Naive thymus-derived CD4-positive, alpha-beta T cell (primary cell): ENCODE data around the gene PPIP5K1. TPM values are rescaled to one million over a fixed set of nuclear protein-coding genes. Genes with fewer than 3 reads are reported as not detected.
"Not testable (repeated sequence)": the region's sequence is repeated elsewhere in the genome, so short reads cannot be mapped to it uniquely, and the experiment has no call there.

Source experiments
- ATAC-seq: fragments of 150-1000 bp; cut with Tn5 transposase; 2 replicates; pipeline ENCODE4 v1.10.0; 2021; ENCODE audit warnings: mild to moderate bottlenecking, moderate library complexity
- CTCF ChIA-PET: fragments of 350-600 bp; sonication (Branson Sonifier 250); formaldehyde crosslinking; loops from one replicate; lab custom pipeline; 2021; ENCODE audit warnings: antibody characterized with exemption; lab: Charles Lee
- POLR2A ChIA-PET: fragments of 350-600 bp; sonication (Branson Sonifier 250); formaldehyde crosslinking; loops from one replicate; lab custom pipeline; 2021; ENCODE audit warnings: antibody characterized with exemption, inconsistent platforms; lab: Charles Lee
- DNase-seq, 9 donors: peaks; one replicate each; pipeline versions ENCODE4 v3.0.0 to v3.0.0-alpha.2; 2020 to 2022; ENCODE audit warnings: mixed read lengths in 1 of 9
- H3K27ac ChIP-seq: one replicate; pipeline ENCODE4 v1.7.0; 2013; ENCODE audit warnings: mild to moderate bottlenecking, low read depth, low read length, moderate library complexity
- H3K27me3 ChIP-seq, 2 donors: one replicate each; pipeline ENCODE4 v1.7.0; 2013; ENCODE audit warnings: low read length in 2 of 2, mild to moderate bottlenecking in 2 of 2, moderate library complexity in 2 of 2; ENCODE audit not compliant: control insufficient read depth in 2 of 2, insufficient read depth in 2 of 2
- H3K36me3 ChIP-seq, 3 experiments: 1 replicate in 2 of 3; 2 replicates in 1 of 3; pipeline ENCODE4 v1.7.0; 2013; ENCODE audit warnings: low read length in 3 of 3, mild to moderate bottlenecking in 3 of 3, moderate library complexity in 1 of 3; ENCODE audit not compliant: insufficient read depth in 3 of 3, control insufficient read depth in 2 of 3
- H3K4me1 ChIP-seq, 2 donors: one replicate each; pipeline ENCODE4 v1.7.0; 2013; ENCODE audit warnings: low read length in 2 of 2, mild to moderate bottlenecking in 2 of 2, moderate library complexity in 1 of 2; ENCODE audit not compliant: control insufficient read depth in 2 of 2, insufficient read depth in 2 of 2
- H3K4me3 ChIP-seq: 2 replicates; pipeline ENCODE4 v1.7.0; 2013; ENCODE audit warnings: mild to moderate bottlenecking, low read length
- H3K9me3 ChIP-seq, 3 experiments: 1 replicate in 2 of 3; 2 replicates in 1 of 3; pipeline ENCODE4 v1.7.0; 2013; ENCODE audit warnings: low read length in 3 of 3; ENCODE audit not compliant: control insufficient read depth in 2 of 3
- H3K27ac Mint-ChIP-seq, 9 donors: one replicate each; pipeline ENCODE4 v1.8.0; 2020 to 2022; ENCODE audit warnings: mixed read lengths in 9 of 9, mild to moderate bottlenecking in 8 of 9, moderate library complexity in 5 of 9, inconsistent platforms in 2 of 9
- H3K27me3 Mint-ChIP-seq, 5 donors: one replicate each; pipeline ENCODE4 v1.8.0; 2021 to 2022; ENCODE audit warnings: mixed read lengths in 5 of 5, mild to moderate bottlenecking in 1 of 5
- H3K36me3 Mint-ChIP-seq, 5 donors: one replicate each; pipeline ENCODE4 v1.8.0; 2020 to 2022; ENCODE audit warnings: mixed read lengths in 5 of 5, mild to moderate bottlenecking in 3 of 5, inconsistent platforms in 1 of 5
- H3K4me1 Mint-ChIP-seq, 7 donors: one replicate each; pipeline ENCODE4 v1.8.0; 2020 to 2022; ENCODE audit warnings: mixed read lengths in 7 of 7, mild to moderate bottlenecking in 3 of 7, inconsistent platforms in 1 of 7
- H3K4me3 Mint-ChIP-seq, 10 donors: one replicate each; pipeline ENCODE4 v1.8.0; 2020 to 2022; ENCODE audit warnings: mild to moderate bottlenecking in 10 of 10, mixed read lengths in 10 of 10, moderate library complexity in 6 of 10, inconsistent platforms in 2 of 10
- H3K9me3 Mint-ChIP-seq, 11 donors: one replicate each; pipeline ENCODE4 v1.8.0; 2020 to 2022; ENCODE audit warnings: mixed read lengths in 11 of 11, mild to moderate bottlenecking in 4 of 11, inconsistent platforms in 1 of 11, moderate library complexity in 1 of 11
- intact Hi-C, 2 donors: fragments of 100-400 bp; cut with micrococcal nuclease; formaldehyde crosslinking; loops; one replicate each; pipeline ENCODE4 v1.15.1; 2023
- polyA plus RNA-seq, 2 donors: library from polyadenylated mRNA; unstranded; fragments of 300-500 nt; fragmentation: Illumina TruSeq; gene quantifications; one replicate each; pipeline ENCODE4 v1.2.3, GENCODE V29; 2021
- total RNA-seq, 6 experiments: library from RNA in 5 of 6; stranded (reverse) in 5 of 6; gene quantifications; 1 replicate in 5 of 6; 2 replicates in 1 of 6; pipeline ENCODE4 v1.2.3 and lab custom pipeline; 2021 to 2026

PPIP5K1 gene
- total and polyA plus RNA-seq, 7 experiments from 2014 or later, result 6.1 to 66.0 (median 43.0) TPM

DNA sequence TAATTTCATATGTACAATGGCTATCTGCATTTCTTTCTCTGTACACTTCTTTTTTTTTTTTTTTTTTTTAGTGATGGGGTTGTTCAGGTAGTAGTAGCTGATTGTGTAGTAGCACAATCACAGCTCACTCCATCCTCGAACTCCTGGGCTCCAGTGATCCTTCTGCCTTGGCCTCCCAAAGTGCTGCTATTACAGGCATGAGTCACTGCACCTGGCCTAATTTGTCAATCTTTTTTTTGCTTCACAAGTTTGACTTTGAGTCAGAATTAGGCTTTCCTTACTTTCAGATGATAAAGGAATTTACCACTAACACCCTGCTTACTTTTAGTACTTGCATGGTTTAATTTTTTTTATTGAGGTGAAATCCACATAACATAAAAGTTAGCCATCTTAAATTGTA is 44.6 kb downstream of the PPIP5K1 start:
- Mint-ChIP-seq H3K36me3 (peaks cover 0 to 18% (median 11%) of the 10 kb centered on the region in 5 donors), H3K27ac (no peak overlapping the region), H3K4me1 (peaks cover 0 to 7% (median 4%) of the 10 kb centered on the region in 7 donors), H3K27me3 (no peaks in the 10 kb centered on the region), H3K4me3 (no peak overlapping the region), H3K9me3 (no peaks in the 10 kb centered on the region)
- DNase-seq (no peak), ATAC-seq (no peak)
- H3K27ac ChIP-seq, result no peak overlapping the region
- H3K27me3 ChIP-seq, result no peaks in the 10 kb centered on the region
- ChIA-PET POLR2A (no interaction called here), CTCF (no interaction called here)
- H3K9me3 ChIP-seq, result no peaks in the 10 kb centered on the region
- H3K4me1 ChIP-seq, result no peaks in the 10 kb centered on the region
- H3K4me3 ChIP-seq, result no peak overlapping the region
- H3K36me3 ChIP-seq, result no peaks in the 10 kb centered on the region
- intact Hi-C loops, result no loop called here

DNA sequence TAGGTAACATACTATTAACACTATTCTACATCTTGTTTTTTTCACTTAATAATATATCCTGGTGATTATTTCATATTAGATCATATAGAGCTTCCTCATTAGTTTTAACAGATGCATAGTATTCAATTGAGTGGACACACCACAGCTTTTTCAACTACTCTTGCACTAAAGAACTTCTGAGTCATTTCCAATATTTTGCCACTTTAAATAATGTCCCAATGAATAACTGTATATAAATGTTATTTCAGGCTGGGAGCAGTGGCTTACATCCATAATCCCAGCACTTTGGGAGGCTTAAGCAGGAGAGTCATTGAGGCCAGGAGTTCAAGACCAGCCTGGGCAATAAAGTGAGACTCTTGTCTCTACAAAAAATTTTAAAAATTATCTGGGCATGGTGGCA is 45.7 kb downstream of the PPIP5K1 start:
- Histone ChIP-seq H3K27ac (no peak overlapping the region), H3K4me1 (no peaks in the 10 kb centered on the region), H3K27me3 (no peaks in the 10 kb centered on the region), H3K4me3 (no peak overlapping the region), H3K9me3 (no peaks in the 10 kb centered on the region), H3K36me3 (no peaks in the 10 kb centered on the region)
- Mint-ChIP-seq H3K36me3 (peaks cover 0 to 12% (median 12%) of the 10 kb centered on the region in 5 donors), H3K4me1 (peaks cover 0 to 7% (median 4%) of the 10 kb centered on the region in 7 donors), H3K27ac (no peak overlapping the region), H3K4me3 (no peak overlapping the region), H3K9me3 (no peaks in the 10 kb centered on the region), H3K27me3 (no peaks in the 10 kb centered on the region)
- ChIA-PET POLR2A (no interaction called here), CTCF (no interaction called here)
- intact Hi-C loops, result loop anchor here in 1 of 2 donors (5.0 kb wide), 1 partner anchor 62 kb away; no protein-coding TSS in a partner anchor
- DNase-seq (no peak), ATAC-seq (no peak)

DNA sequence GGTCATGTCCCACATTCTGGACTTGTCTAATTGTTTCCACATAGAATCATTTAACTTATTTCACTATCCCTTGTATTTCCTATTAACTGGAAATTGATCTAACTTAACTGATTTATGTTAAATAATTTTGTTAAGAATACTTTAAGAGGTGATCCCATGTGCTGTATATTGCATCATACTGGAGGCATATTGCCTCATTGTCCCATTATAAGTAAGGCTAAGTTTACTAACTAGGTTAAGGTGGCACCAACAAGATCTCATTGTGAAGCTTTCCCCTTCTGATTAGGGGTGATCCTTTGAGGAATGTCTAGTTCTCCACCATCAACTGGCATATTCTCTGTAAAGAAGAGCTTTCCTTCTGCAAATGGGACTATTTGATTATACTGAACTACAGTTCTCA is 48.2 kb downstream of the PPIP5K1 start:
- H3K27me3 Mint-ChIP-seq, result no peaks in the 10 kb centered on the region
- H3K9me3 Mint-ChIP-seq, result no peaks in the 10 kb centered on the region
- H3K4me3 ChIP-seq, result no peak overlapping the region
- no peak for DNase-seq
- no peaks in the 10 kb centered on the region for H3K27me3 ChIP-seq
- ATAC-seq, result no peak
- no peak overlapping the region for H3K4me3 Mint-ChIP-seq
- peaks cover 0 to 7% (median 4%) of the 10 kb centered on the region in 7 donors for H3K4me1 Mint-ChIP-seq
- peaks cover 0 to 12% (median 3%) of the 10 kb centered on the region in 5 donors for H3K36me3 Mint-ChIP-seq
- no peak overlapping the region for H3K27ac ChIP-seq
- no peaks in the 10 kb centered on the region for H3K4me1 ChIP-seq
- no peak overlapping the region for H3K27ac Mint-ChIP-seq
- H3K36me3 ChIP-seq, result no peaks in the 10 kb centered on the region
- POLR2A ChIA-PET, result no interaction called here
- H3K9me3 ChIP-seq, result no peaks in the 10 kb centered on the region
- CTCF ChIA-PET, result no interaction called here
- intact Hi-C loops, result loop anchor here in 1 of 2 donors (5.0 kb wide), 1 partner anchor 59 kb away; no protein-coding TSS in a partner anchor

DNA sequence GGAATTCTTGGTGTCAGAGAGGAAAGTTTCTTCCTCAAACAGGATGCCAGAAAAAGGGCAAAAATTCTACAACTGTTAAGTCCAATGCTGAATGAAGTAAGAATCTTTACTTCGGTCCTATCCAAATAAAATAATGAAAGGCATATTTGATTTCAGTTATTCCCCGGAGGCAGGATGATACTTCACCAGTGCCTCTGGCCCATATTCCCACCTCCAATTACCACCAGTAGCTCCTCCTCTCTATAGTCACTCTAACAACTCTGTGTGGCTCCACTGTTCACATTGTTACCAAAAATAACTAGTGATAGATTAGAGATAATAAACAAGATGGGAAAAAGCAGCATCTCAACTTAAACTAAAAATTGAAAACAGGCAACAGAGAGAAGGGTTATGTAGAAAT is 51.9 kb downstream of the PPIP5K1 start:
- Histone ChIP-seq H3K9me3 (no peaks in the 10 kb centered on the region), H3K27ac (no peak overlapping the region), H3K4me3 (no peak overlapping the region), H3K27me3 (no peaks in the 10 kb centered on the region), H3K36me3 (peaks cover 0 to 11% (median 6%) of the 10 kb centered on the region in 3 experiments), H3K4me1 (no peaks in the 10 kb centered on the region)
- Mint-ChIP-seq H3K36me3 (peaks cover 2 to 31% (median 14%) of the 10 kb centered on the region in 5 donors), H3K27me3 (no peaks in the 10 kb centered on the region), H3K27ac (peak overlapping the region in 1 of 9 donors; percentile 18), H3K4me1 (peaks cover 0 to 7% (median 4%) of the 10 kb centered on the region in 7 donors), H3K9me3 (no peaks in the 10 kb centered on the region), H3K4me3 (no peak overlapping the region)
- DNase-seq, result no peak
- POLR2A ChIA-PET, result no interaction called here
- CTCF ChIA-PET, result no interaction called here
- intact Hi-C loops, result no loop called here
- ATAC-seq, result no peak

DNA sequence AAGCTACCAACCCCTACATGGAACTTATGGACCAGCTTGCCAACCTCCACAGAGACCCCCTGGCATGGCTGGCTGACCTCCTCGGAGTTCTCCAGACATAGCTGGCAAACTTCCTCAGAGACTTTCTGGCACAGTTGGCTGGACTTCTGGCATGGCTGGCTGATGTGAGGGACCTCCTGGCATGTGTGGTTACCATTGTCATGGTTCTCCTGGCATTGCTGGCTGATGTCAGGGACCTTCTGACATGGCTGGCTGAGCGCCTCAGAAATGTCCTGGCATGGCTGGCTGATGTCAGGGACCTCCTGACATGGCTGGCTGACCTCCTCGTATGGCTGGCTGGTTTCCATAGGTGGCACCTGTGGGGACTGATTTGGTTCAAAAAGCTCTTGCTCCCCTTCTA is 55.1 kb downstream of the PPIP5K1 start:
- no peak overlapping the region for H3K4me3 Mint-ChIP-seq
- DNase-seq, result no peak

DNA sequence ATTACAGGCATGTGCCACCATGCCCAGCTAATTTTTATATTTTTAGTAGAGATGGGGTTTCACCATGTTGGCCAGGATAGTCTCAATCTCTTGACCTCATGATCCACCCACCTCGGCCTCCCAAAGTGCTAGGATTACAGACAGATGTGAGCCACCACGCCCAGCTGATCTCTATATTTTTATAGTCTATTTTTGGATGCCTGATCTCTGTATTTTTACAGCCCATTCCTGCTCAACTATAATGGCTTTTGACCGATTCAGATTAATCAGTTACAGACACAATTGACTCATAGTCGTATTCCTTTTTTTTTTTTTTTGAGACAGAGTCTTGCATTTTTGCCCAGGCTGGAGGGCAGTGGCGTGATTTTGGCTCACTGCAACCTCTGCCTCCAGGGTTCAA is 57.2 kb downstream of the PPIP5K1 start:
- H3K4me3 ChIP-seq, H3K27me3 ChIP-seq, H3K4me1 Mint-ChIP-seq, H3K27ac Mint-ChIP-seq, H3K4me1 ChIP-seq, intact Hi-C loops, H3K4me3 Mint-ChIP-seq, H3K9me3 ChIP-seq, H3K27me3 Mint-ChIP-seq, H3K9me3 Mint-ChIP-seq, POLR2A ChIA-PET, H3K27ac ChIP-seq, DNase-seq, ATAC-seq: not testable (repeated sequence)
- H3K36me3 Mint-ChIP-seq, result peaks cover 3 to 22% (median 10%) of the 10 kb centered on the region in 5 donors
- CTCF ChIA-PET, result interaction anchor here (0.7 kb wide), 1 partner anchor 555 kb away, joined by 3 read pairs; no protein-coding TSS in a partner anchor
- H3K36me3 ChIP-seq, result peaks cover 0 to 11% (median 6%) of the 10 kb centered on the region in 3 experiments

More for the DNA sequence above, 55.1 kb downstream of the PPIP5K1 start:
- H3K27me3 Mint-ChIP-seq, result no peaks in the 10 kb centered on the region
- no peak overlapping the region for H3K27ac ChIP-seq
- H3K4me1 Mint-ChIP-seq, result no peaks in the 10 kb centered on the region
- ChIA-PET CTCF (no interaction called here), POLR2A (no interaction called here)
- peaks cover 0 to 11% (median 6%) of the 10 kb centered on the region in 3 experiments for H3K36me3 ChIP-seq
- no peaks in the 10 kb centered on the region for H3K9me3 Mint-ChIP-seq
- no peaks in the 10 kb centered on the region for H3K4me1 ChIP-seq
- intact Hi-C loops, result no loop called here
- ATAC-seq, result no peak
- peaks cover 3 to 31% (median 14%) of the 10 kb centered on the region in 5 donors for H3K36me3 Mint-ChIP-seq
- H3K4me3 ChIP-seq, result no peak overlapping the region
- no peak overlapping the region for H3K27ac Mint-ChIP-seq
- H3K9me3 ChIP-seq, result no peaks in the 10 kb centered on the region
- no peaks in the 10 kb centered on the region for H3K27me3 ChIP-seq

DNA sequence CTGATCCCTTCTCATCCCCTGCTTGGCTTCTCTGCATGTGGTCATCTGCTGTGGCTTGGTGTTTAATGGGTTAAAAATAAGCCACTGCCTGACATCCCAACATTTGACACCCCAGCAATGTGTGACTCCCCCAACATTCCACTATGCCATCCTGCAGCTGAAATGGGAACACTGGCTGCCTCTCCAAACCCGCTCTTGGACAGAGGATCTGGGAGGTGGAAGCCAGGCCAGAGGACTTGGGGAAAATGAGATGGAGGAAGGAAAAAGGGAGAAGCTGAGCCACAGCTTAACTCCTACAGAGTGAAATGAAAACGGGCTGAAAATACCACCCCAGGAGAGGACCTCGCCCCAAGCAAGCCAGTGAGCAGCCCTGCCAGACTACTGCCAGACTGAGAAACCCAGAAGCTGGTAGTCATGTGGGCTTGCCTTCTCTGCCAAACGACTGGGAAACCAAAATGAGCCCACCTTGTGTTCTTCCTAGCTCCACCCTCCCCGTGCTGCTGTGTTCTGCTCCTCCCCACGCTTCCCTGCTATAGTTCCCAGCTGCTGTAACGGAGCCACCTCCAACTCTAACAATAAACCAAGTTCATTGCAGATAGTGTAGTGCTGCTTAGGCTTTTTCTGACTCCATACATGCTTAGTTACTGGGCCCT is 58.9 kb downstream of the PPIP5K1 start:
- POLR2A ChIA-PET, result no interaction called here
- no peaks in the 10 kb centered on the region for H3K27me3 ChIP-seq
- CTCF ChIA-PET, result no interaction called here
- Mint-ChIP-seq H3K27ac (peak overlapping the region in 1 of 9 donors; percentile 8), H3K4me1 (peaks cover 0 to 3% (median 0%) of the 10 kb centered on the region in 7 donors), H3K9me3 (peaks cover 0 to 1% (median 0%) of the 10 kb centered on the region in 11 donors), H3K27me3 (no peaks in the 10 kb centered on the region), H3K4me3 (no peak overlapping the region), H3K36me3 (peaks cover 3 to 20% (median 7%) of the 10 kb centered on the region in 5 donors)
- no peak overlapping the region for H3K27ac ChIP-seq
- no peak overlapping the region for H3K4me3 ChIP-seq
- no peaks in the 10 kb centered on the region for H3K4me1 ChIP-seq
- no peak for ATAC-seq
- intact Hi-C loops, result no loop called here
- no peaks in the 10 kb centered on the region for H3K9me3 ChIP-seq
- DNase-seq, result no peak
- peaks cover 0 to 11% (median 6%) of the 10 kb centered on the region in 3 experiments for H3K36me3 ChIP-seq
